HEK293T (cell line): ENCODE data around the gene MSANTD7.

ENCODE experiments used
- BHLHE40 ChIP-seq: fragments of 450-650 bp; IDR thresholded peaks from 2 replicates; pipeline ENCODE4 v1.6.1; 2016; ENCODE audit warnings: mild to moderate bottlenecking, moderate library complexity, borderline replicate concordance
- NFRKB ChIP-seq: fragments of 450-650 bp; IDR thresholded peaks from 2 replicates; pipeline ENCODE4 v1.6.1; 2016; ENCODE audit warnings: mild to moderate bottlenecking, moderate library complexity
- SP1 ChIP-seq: fragments of 450-650 bp; IDR thresholded peaks from 2 replicates; pipeline ENCODE4 v1.6.1; 2017

DNA sequence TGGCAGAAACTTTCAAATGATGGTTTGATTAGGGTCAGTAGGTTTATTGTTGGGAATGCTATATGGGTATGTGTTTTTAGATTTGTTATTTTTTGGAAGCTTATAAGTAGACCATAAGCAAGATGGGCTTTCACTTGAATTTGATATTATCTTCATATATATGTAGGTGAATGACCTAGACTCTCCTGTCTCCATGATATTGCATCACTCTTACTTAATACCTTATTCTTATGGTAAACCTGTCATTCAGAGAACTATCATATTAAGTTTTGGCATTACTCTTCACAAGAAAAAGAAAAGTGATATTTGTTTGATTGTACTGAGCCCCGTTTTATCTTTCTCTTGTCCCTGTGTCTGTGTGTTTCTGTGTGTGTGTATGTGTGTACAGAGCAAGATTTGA lies 17.3 kb downstream of the MSANTD7 start:
- no peak for TF ChIP-seq NFRKB
- no peak for TF ChIP-seq SP1
- no peak for TF ChIP-seq BHLHE40
